ENCODE measurements around the gene EXTL1.

- TF ChIP-seq CTCF (IDR thresholded peaks at IDR 0.05) (no peak), POLR2A (IDR thresholded peaks at IDR 0.05; ENCODE audit: low read depth) (no peak), POLR2AphosphoS5 (IDR thresholded peaks at IDR 0.05) (no peak), EP300 (IDR thresholded peaks at IDR 0.05) (no peak)
Measured at GRCh38 chr1:26072305-26072704, 50.7 kb downstream of the EXTL1 start.

Data from esophagus muscularis mucosa (tissue), 4 donors.